Endometrial microvascular endothelial cells (primary cell): ENCODE measurements around the gene ANKRD34B. TPM values are rescaled to one million over a fixed set of nuclear protein-coding genes. Genes with fewer than 3 reads are reported as not detected.

ENCODE experiments used
- in situ Hi-C: cut with HindIII; loops from 2 replicates; pipeline ENCODE4 v1.10.0; 2017; ENCODE audit warnings: low sequenced_read_pairs, low pct_unique_long_range_greater_than_20kb; ENCODE audit errors: inconsistent ontology term
- total RNA-seq: library from RNA; depleted of rRNA; stranded (reverse); fragments of >200 nt; gene quantifications from one replicate; pipeline ENCODE4 v1.2.3, GENCODE V29; 2015; ENCODE audit errors: inconsistent ontology term

Gene ANKRD34B
- total RNA-seq, 1 donor from 2014 or later: not detected

DNA sequence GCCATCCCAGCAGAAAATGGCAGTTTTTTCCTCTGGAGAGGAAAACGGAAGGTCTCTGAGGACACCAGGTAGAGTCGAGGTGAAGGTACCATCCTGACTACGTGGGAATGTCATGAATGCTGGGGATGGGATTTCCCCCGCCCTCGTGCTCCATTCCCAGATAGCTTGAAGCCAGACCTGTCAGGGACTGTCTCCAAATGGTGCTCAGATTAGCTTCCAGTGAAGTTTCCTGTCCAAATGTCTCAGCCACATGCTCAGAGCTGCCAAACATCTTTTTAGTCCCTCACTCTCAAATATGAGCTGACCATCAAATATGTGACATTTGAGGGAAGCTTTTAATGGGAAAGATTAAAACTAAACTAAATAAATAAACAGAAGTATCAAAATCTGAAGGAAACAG is 7.6 kb upstream of the ANKRD34B start:
- in situ Hi-C loops: no loop called here

DNA sequence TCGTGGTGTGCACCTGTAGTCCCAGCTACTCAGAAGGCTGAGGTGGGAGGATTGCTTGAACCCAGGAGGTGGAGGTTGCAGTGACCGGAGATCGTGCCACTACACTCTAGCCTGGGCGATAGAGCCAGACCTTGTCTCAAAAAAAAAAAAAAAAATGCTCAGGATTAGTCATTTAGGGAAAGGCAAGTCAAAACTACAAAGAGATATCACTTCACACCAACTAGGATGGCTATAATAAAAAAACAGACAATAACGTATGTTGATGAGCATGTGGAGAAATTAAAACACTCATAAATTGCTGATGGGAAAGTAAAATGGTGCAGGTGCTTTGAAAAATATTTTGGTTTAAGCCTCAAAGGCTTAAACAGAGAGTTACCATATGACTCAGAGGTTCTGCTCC is 6.3 kb upstream of the ANKRD34B start:
- in situ Hi-C loops: no loop called here

DNA sequence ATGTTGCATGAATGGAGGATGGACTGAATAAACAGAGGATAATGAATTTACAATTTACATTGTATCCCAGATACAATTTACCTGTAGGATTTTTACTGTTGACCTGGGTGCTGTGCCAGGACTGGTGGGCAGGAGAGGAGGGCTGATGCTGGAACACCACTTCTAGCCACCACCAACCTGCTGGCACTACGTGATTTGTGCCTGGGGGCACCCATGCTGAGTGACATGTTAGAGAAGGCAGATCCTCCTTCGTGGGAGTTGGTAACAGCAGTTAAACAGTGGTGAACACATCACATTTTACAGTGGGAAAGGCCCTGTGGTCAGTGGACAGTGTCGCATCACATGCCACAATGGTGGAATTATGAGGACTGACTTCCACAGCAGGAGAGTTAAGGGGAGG is 3.0 kb upstream of the ANKRD34B start:
- in situ Hi-C loops: no loop called here

DNA sequence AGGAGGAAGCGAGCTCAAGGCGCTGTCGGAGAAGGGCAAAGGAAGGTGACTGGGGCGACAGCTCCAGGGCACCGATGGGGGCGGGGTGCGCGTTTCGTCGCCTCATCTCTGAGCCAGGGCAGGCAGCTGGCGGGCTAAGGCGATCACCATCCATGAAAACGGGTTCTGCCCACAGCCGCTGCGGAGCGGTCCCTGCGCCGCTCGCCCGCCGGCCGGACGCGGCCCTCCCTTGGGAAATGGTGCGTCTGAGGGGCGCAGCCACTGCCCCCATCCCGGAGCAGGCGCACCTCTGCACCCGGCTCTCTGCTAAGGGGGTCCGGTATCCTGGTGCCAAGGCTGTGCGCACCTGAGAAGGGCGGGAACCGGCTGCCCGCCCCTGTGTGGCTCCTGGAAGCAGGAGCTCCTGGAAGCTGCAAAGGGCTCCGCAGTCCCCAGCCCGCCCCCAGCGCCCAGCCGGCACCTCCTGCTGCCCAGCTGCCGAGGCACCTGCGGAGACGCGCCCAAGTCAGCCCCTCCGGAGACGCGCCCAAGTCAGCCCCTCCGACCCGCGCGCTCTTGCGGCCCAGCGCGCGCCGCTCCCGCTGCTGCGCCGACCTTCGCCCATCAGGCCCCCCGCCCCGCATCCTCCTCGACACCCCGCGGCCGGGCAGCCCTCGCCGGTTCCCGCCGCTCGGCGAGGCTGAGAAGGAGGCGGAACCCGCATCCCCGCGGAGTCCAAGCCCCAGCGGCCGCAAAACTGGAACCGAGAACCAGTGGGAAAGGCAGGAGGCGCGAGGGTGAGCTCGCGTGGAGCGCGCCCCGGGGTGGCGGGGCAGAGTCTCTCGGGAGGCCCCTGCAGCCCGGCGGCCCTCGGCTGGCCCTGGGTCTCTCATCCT is 757 bp downstream of the ANKRD34B start:
- in situ Hi-C loops: no loop called here

DNA sequence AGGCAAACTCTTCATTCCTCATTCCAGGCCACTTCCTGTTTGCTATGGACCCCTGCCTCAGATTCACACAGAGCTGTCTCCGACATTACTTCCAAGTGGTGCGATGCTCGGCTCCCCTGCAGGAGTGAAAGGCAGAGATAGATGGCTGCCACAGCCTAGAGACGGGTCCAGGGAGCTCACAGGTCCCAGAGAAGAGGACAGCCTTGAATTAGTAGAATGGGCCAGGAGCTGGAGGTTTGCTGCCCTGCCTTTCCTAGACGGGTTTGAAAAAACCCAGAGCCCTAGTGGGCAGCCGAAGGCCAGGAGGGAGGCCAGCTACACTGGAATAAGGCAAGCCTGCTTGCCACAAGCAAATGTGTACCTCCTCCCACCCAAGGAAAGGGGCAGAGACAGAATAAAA is 1.8 kb downstream of the ANKRD34B start:
- in situ Hi-C loops: no loop called here

DNA sequence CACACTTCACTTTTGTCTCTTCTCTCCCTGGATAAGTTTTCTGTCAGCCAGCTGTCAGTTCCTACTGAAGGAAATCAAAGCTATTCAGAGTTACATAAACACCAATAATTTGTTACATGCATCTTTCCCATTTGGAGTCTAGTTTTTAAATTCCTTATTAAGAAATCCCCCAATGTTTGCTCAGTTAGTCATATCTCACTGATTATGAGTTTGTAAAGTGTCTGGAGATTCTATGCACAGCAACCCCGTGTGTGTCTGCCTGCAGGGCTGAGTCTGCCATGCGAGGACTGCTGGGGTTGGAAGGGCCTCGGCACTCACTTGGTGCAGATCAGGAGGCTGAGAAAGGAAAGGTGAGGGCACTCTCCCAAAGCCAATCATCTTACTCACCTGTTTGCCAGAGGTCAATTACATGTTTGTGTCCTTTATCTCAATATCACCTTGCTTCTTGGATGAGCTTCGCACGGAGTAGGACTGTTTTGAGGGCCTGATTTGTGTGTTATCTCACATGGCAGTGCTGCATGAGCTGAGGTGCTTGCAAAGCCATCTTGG is 3.3 kb downstream of the ANKRD34B start:
- in situ Hi-C loops: no loop called here

DNA sequence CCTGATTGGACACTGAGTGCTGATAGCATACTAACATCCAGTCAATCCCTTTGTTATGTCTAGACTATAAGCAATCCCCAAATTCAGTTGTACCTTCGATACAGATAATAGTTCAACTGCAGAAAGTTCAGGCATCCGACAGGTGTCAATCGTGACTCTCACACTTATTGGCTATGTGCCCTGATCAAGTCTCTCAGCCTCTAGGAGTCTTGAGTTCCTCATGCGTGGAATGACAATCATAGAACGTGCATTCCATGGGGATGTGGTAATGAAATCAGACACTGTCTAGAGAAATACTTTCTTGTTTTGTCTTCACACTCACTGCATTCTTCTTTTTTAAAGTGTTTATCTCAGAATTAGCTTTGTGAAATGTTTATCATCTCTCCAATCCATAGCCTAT is 4.8 kb downstream of the ANKRD34B start:
- in situ Hi-C loops: no loop called here

DNA sequence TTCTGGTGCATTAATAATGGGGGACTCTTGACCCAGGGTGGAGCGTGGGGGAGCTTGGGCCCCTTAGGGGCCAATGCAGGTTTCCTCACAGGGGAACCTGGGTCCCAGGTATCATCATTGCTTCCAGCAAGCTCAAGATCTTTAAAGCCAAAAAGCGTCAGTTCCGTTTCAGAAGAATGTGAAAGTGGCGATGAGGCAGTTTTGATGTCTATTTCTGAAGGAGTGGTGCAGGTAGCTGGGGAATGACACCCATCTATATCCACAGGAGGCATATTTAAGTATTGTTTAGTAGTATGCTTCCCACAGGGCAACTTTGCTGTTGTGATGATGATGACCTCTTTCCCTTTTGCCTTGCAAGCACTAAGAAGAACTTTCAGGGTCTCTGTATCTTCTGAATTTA is 10.8 kb downstream of the ANKRD34B start:
- in situ Hi-C loops: no loop called here

DNA sequence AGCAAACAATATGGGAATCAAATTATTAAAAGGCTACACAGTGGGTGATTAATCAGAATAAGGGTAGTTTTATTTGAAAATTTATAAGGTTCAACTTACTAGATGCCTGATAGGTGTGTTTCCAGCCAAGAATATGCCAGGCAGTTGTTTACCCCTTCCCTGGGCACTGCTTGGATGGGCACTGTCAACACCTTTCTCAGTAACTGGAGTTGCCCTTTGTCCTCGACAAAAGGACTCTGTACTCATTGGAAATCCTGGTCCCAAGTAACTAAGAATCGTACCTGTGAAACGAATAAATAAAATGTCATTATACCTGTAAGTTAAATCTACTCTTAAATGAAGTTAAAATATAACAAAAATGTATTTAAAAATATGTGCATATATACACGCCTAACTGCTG is 15.0 kb downstream of the ANKRD34B start:
- in situ Hi-C loops: no loop called here

DNA sequence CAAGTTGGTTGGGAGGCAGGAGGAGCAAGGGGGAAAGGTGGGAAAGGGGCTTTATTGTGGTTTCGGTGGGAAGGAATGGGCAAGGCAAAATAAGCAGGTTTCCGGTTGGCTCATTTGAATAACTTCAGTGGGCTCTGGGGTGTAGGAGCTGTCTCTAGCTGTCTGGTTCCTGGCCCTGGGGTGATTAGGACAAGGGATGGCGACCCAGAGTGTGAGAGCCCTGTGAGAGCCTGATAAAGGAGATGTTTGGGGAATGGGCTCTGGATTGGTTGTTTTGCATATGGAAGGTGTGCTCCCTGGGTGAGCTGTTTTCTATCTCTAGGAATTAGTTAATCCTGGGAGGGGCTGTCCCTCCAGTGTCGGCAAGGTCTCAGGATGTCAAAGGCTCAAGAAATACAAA is 15.4 kb downstream of the ANKRD34B start:
- in situ Hi-C loops: no loop called here

DNA sequence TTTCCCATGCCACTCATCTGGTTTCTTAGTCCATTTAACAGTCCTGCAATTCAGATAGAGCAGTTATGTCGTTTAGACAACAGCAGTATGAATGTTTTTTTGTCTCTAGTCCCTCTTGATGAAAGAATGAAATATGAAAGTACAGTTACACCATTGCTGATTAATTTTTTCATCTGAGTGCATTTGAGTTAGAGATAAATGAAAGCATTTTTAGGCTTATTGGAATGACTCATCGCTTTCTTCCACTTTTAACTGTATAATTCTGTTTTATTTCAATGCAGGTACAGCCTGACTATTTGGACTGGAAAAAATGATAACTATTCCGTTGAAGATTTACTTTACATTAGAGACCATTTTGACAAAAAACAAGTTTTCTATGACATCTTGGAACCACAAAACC is 28.7 kb downstream of the ANKRD34B start:
- in situ Hi-C loops: no loop called here

DNA sequence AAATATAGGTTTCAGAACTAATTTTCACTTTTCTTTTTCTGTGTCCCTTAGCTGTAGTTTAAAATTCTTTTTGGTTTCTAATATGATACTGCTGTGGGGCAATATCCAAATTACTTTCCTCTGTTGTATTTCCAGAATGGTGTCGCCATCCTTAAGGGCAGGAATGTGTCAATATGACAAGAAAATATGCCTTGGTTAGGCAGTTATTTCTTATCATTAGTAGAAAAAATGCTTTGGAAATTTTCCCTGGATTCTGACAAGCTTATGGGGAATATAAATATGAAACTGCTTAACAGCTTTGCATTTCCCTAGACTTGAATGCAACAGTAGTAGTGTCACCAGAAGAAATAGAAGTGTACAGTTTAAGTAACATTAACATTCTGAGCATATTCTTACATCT is 29.4 kb downstream of the ANKRD34B start:
- in situ Hi-C loops: no loop called here

DNA sequence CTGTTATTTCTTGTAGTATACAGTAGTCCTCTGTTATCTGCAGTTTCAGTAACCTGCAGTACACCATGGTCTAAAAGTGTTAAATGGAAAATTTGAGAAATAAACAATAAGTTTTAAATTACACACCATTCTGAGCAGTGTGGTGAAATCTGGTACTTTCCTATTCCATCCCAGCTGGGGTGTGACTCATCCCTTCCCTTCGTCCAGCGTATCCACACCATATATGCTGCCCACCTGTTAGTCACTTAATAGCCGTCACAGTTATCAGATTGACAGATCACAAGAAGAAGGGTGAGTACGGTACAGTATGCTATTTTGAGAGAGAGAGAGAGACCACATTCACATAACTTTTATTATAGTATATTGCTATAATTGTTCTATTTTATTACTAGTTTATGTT is 53.3 kb downstream of the ANKRD34B start:
- in situ Hi-C loops: no loop called here

DNA sequence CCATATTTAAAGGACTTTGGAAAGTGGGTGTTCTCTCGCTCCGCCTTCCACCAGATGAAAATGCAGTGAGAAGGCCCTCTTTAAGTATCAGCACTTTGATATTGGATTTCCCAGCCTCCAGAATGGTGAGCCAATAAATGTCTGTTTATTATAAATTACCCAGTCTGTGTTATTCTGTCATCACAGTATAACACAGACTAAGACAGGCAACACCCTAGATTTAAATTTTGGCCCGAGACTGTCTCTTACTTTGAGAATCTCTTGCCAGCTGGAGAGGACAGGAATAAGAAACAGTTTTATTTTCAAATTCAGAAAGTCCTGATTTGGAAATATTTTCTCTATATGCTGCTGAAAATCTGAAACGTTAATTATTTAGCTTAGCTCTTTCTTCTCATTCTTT is 60.7 kb downstream of the ANKRD34B start:
- in situ Hi-C loops: no loop called here

DNA sequence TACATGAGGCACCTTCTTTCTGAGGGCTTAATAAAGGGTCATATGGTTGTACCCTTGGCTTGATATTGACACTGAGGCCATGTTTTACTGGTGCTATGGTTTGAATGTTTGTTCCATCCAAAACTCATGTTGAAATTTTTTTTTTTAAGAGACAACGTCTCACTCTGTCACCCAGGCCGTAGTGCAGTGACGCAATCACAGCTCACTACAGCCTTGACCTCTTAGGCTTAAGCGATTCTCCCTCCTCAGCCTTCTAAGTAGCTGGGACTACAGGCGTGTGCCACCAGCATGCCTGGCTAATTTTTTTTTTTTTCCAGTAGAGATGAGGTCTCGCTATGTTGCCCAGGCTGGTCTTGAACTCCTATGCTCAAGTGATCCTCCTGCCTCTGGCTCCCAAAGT is 61.2 kb downstream of the ANKRD34B start:
- in situ Hi-C loops: no loop called here

DNA sequence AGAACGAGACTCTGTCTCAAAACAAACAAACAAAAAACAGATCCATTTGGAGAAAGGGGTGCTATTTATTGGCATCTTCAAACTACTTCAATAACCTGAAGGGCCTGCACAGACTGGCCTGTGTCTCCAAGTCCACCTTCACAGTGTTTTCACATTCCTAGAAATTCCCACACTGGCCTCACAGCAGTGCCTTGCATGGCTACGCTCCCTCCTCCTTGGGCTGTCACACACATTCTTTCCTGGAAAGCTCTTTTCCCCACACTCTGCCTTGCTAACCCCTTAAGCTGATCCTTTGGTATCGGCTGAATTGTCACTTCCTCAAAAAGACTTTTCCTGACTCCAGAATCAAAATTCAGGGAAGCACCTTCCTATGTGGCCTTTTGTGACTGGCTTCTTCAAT is 62.4 kb downstream of the ANKRD34B start:
- in situ Hi-C loops: no loop called here

Other genes starting within 250 kb of the ANKRD34B start
- 36.3 TPM for gene ZFYVE16, start 162.2 kb downstream of the ANKRD34B start, total RNA-seq
- gene FAM151B, start 82.2 kb downstream of the ANKRD34B start, total RNA-seq: 7.0 TPM
- gene MSH3, start 84.4 kb upstream of the ANKRD34B start, total RNA-seq: 9.8 TPM
- gene DHFR, start 84.7 kb upstream of the ANKRD34B start, total RNA-seq: 60.9 TPM